GM13976 (cell line): ENCODE results near the gene LRIG1.

Source experiments
- DNase-seq: peaks from one replicate; pipeline ENCODE4 v3.0.0; 2012; ENCODE audit warnings: low spot score
- CTCF ChIP-seq: IDR thresholded peaks from 2 replicates; pipeline ENCODE4 v1.5.1; 2012; ENCODE audit warnings: borderline replicate concordance, mild to moderate bottlenecking; ENCODE audit not compliant: insufficient read depth; ENCODE audit errors: extremely low read depth, missing control alignments, control extremely low read depth
- in situ Hi-C: fragments of 300-500 bp; cut with MboI; formaldehyde crosslinking; loops from one replicate; pipeline ENCODE4 v1.12.0; 2022; ENCODE audit warnings: low sequenced_read_pairs, mixed read lengths, inconsistent platforms; ENCODE audit not compliant: unreplicated experiment

Gene LRIG1, protein sequence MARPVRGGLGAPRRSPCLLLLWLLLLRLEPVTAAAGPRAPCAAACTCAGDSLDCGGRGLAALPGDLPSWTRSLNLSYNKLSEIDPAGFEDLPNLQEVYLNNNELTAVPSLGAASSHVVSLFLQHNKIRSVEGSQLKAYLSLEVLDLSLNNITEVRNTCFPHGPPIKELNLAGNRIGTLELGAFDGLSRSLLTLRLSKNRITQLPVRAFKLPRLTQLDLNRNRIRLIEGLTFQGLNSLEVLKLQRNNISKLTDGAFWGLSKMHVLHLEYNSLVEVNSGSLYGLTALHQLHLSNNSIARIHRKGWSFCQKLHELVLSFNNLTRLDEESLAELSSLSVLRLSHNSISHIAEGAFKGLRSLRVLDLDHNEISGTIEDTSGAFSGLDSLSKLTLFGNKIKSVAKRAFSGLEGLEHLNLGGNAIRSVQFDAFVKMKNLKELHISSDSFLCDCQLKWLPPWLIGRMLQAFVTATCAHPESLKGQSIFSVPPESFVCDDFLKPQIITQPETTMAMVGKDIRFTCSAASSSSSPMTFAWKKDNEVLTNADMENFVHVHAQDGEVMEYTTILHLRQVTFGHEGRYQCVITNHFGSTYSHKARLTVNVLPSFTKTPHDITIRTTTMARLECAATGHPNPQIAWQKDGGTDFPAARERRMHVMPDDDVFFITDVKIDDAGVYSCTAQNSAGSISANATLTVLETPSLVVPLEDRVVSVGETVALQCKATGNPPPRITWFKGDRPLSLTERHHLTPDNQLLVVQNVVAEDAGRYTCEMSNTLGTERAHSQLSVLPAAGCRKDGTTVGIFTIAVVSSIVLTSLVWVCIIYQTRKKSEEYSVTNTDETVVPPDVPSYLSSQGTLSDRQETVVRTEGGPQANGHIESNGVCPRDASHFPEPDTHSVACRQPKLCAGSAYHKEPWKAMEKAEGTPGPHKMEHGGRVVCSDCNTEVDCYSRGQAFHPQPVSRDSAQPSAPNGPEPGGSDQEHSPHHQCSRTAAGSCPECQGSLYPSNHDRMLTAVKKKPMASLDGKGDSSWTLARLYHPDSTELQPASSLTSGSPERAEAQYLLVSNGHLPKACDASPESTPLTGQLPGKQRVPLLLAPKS

GRCh38 chr3:66500576-66501482 lies at the start of gene LRIG1:
Gene LRIG1 (minus strand): TSS chr3:66501022. CDS start chr3:66500407, 615 bp downstream.
- DNase-seq = peak; percentile 96
- peak; percentile 29 for TF ChIP-seq CTCF
- in situ Hi-C loops = no loop called here

DNA sequence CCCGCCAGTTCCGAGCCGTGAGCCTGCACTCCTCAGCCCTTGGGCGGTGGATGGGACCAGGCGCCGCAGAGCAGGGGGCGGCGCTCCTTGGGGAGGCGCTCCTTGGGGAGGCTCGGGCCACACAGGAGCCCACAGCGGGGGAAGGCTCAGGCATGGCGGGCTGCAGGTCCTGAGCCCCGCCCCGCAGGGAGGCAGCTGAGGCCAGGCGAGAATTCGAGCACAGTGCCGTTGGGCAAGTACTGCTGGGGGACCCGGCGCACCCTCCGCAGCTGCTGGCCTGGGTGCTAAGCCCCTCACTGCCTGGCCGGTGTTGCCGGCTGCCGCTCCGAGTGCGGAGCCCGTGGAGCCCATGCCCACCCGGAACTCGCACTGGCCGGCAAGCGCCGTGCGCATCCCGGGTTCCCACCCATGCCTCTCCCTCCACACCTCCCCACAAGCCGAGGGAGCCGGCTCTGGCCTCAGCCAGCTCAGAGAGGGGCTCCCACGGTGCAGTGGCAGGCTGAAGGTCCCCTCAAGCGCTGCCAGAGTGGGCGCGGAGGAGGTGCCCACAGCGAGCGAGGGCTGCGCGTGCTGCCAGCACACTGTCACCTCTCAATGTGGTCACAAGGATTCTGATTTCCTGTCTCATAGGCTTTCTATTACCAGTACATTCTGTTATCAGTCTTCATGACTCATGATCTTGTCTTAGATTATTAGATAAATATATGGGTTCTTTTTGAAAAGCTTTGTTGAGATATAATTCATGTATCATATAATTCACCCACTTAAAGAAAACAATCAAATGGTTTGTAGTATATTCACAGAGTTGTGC lies 44.0 kb upstream of the LRIG1 start:
- in situ Hi-C loops = no loop called here
- DNase-seq = no peak
- TF ChIP-seq CTCF = no peak

DNA sequence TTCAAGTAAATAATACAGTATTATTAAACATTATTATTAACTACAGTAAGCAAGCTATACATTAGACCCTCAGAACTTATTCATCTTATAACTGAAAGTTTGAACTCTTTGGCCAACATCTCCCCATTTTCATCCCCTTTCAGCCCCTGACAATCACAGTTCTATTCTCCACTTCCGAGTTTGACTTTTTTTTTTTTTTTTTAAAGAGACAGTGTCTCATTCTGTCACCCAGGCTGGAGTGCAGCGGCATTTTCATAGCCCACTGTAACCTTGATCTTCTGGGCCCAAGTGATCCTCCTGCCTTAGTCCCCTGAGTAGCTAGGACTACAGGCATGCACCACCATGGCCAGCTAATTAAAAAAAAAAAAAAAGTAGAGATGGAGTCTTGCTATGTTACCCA lies 41.3 kb upstream of the LRIG1 start:
- no peak for TF ChIP-seq CTCF
- in situ Hi-C loops = no loop called here
- DNase-seq = no peak

GRCh38 chr3:66539466-66539989 lies 38.7 kb upstream of the LRIG1 start:
- in situ Hi-C loops = no loop called here
- no peak for TF ChIP-seq CTCF
- no peak for DNase-seq

GRCh38 chr3:66538390-66538789 lies 37.6 kb upstream of the LRIG1 start:
- DNase-seq = no peak
- TF ChIP-seq CTCF = no peak
- in situ Hi-C loops = no loop called here
